GM12864 (cell line): ENCODE results near the gene TMEM132D.

Experiments used
- DNase-seq: peaks from one replicate; pipeline ENCODE4 v3.0.0-alpha.2; 2011; ENCODE audit warnings: low read depth
- H3K4me3 ChIP-seq: 2 replicates; pipeline ENCODE4 v1.5.1; 2011; ENCODE audit warnings: mild to moderate bottlenecking, low read depth, low read length, control low read depth
- TF ChIP-seq, protein P1 (sequence below): IDR thresholded peaks from 2 replicates; pipeline ENCODE4 v1.5.1; 2011; ENCODE audit warnings: low read depth, mild to moderate bottlenecking, moderate library complexity, low read length, control low read depth, inconsistent platforms; ENCODE audit errors: missing control alignments

TMEM132D gene

DNA sequence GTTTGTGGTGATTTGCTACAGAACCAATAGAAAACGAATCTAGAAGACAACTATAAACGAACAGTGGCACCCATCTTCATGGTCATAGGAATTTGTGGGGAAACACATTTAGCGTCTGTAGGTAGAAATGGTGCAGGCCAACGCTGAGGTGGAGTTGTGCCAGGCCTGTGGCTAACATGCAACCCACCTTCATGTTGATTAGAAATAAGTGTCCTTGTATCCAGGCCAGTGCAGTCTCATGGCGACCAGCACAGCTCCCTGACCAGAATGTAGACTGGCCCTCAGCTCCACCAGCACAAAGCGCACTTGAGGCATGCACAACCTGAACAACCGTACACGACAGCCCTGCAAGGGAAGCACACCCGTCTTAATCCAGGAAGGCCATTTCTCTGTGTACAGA, 187.0 kb downstream of the TMEM132D start:
- DNase-seq: no peak
- TF ChIP-seq, protein P1, sequence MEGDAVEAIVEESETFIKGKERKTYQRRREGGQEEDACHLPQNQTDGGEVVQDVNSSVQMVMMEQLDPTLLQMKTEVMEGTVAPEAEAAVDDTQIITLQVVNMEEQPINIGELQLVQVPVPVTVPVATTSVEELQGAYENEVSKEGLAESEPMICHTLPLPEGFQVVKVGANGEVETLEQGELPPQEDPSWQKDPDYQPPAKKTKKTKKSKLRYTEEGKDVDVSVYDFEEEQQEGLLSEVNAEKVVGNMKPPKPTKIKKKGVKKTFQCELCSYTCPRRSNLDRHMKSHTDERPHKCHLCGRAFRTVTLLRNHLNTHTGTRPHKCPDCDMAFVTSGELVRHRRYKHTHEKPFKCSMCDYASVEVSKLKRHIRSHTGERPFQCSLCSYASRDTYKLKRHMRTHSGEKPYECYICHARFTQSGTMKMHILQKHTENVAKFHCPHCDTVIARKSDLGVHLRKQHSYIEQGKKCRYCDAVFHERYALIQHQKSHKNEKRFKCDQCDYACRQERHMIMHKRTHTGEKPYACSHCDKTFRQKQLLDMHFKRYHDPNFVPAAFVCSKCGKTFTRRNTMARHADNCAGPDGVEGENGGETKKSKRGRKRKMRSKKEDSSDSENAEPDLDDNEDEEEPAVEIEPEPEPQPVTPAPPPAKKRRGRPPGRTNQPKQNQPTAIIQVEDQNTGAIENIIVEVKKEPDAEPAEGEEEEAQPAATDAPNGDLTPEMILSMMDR: no peak
- no peak overlapping the region for H3K4me3 ChIP-seq

DNA sequence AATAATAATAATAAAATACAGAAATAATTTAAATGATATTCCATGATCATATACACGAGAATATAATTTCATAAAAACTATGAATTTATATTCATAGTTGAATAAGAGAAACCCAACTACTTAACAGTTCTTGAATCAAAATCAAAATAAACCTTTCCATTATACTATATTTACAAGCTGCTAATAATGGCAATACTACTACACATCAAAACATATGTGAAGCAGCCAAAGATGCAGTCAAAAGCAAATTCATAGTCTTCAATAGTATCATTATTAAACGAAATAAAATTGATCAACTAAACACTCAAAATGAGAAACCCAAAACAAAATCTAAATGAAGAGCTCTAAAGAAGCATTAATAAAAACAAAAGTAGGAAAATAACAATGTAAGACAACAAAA, 197.1 kb downstream of the TMEM132D start:
- H3K4me3 ChIP-seq: no peak overlapping the region
- TF ChIP-seq, protein P1: no peak
- DNase-seq: no peak

- TF ChIP-seq, protein P1: no peak
- no peak for DNase-seq
- no peak overlapping the region for H3K4me3 ChIP-seq
These were observed 199.5 kb downstream of the TMEM132D start for GRCh38 chr12:129704232-129704830.

- TF ChIP-seq, protein P1: no peak
- no peak for DNase-seq
- H3K4me3 ChIP-seq: no peak overlapping the region
These were observed 202.2 kb downstream of the TMEM132D start for GRCh38 chr12:129701631-129702101.

GRCh38 chr12:129700036-129700435, 203.8 kb downstream of the TMEM132D start:
- DNase-seq: no peak
- H3K4me3 ChIP-seq: no peak overlapping the region
- TF ChIP-seq, protein P1: no peak

GRCh38 chr12:129696926-129697325, 206.9 kb downstream of the TMEM132D start:
- DNase-seq: no peak
- TF ChIP-seq, protein P1: no peak
- H3K4me3 ChIP-seq: no peak overlapping the region

DNA sequence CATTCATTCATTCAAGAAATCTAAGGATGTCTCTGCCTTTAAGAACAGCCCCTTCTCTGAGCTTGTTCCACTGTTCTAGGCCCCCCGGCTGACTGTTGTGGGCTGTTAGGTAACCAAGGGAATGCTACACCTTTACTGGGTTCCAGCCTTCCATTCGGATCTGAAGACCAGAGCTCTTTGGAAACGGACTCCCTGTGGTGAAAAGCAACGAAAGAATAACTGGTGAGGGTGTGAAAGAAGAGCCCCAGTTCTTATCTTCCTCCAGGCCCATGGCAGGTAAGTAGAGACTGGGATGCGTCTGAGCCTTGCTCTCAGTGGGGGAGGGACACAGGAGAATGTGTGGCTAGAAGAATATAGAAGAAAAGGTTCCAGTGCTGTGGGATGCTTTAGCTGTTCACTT, 207.4 kb downstream of the TMEM132D start:
- no peak overlapping the region for H3K4me3 ChIP-seq
- DNase-seq: no peak
- TF ChIP-seq, protein P1: no peak
